HCT116 (cell line): ENCODE measurements around the gene ACSS2. TPM values are rescaled to one million over a fixed set of nuclear protein-coding genes. Genes with fewer than 3 reads are reported as not detected.
"Not testable (repeated sequence)": the region's sequence is repeated elsewhere in the genome, so short reads cannot be mapped to it uniquely, and the experiment has no call there.

Experiments used
- ATAC-seq: fragments of 200-7000 bp; cut with Tn5 transposase; 2 replicates; pipeline ENCODE4 v1.9.1; 2020; ENCODE audit warnings: mild to moderate bottlenecking, moderate library complexity
- BruUV-seq: library from RNA; stranded (reverse); fragments of 400-500 nt; replicated peaks from 2 replicates; lab custom pipeline; 2021; lab: Mats Ljungman, UMichigan
- CTCF ChIA-PET: fragments of 300-600 bp; sonication (Branson Sonifier 250); formaldehyde crosslinking; loops from one replicate; lab custom pipeline; 2021; ENCODE audit warnings: antibody characterized with exemption; lab: Charles Lee
- POLR2A ChIA-PET: fragments of 300-600, 350-600 bp; sonication (Branson Sonifier 250); formaldehyde crosslinking; loops from one replicate; lab custom pipeline; 2021; ENCODE audit warnings: antibody characterized with exemption; lab: Charles Lee
- RAD21 ChIA-PET, 2 experiments: fragments of 300-600 bp; sonication (Branson Sonifier 250); formaldehyde crosslinking; loops; one replicate each; lab custom pipeline; 2023; ENCODE audit warnings: low total read pairs in 2 of 2; ENCODE audit not compliant: uncharacterized antibody in 2 of 2, unreplicated experiment in 2 of 2, low non-redundant PET in 1 of 2; lab: Charles Lee
- DNase-seq: peaks from one replicate; pipeline ENCODE4 v3.0.0-alpha.2; 2010; ENCODE audit warnings: low read depth, low spot score
- H2AFZ ChIP-seq: fragments of 200-600 bp; shearing (Covaris generic), sonication (generic); 2 replicates; pipeline ENCODE4 v1.6.1; 2017; ENCODE audit warnings: low read depth, mixed run types, mixed read lengths, antibody characterized with exemption, low read length; ENCODE audit not compliant: poor library complexity, severe bottlenecking
- H3K27ac ChIP-seq: 2 replicates; pipeline ENCODE4 v1.5.1; 2012; ENCODE audit warnings: low read depth, low read length
- H3K27me3 ChIP-seq: fragments of 200-600 bp; sonication (generic); 2 replicates; pipeline ENCODE4 v1.6.1; 2016; ENCODE audit warnings: mixed run types, low read length, mixed read lengths; ENCODE audit not compliant: insufficient read depth
- H3K36me3 ChIP-seq, 2 experiments: fragments of 200-500 bp in 1 of 2; fragments of 200-600 bp in 1 of 2; sonication (Bioruptor generic) in 1 of 2; sonication (generic) in 1 of 2; 2 replicates each; pipeline versions ENCODE4 v1.5.1 to v1.6.1; 2014 to 2016; ENCODE audit warnings: low read length in 2 of 2, inconsistent platforms in 1 of 2, mixed read lengths in 1 of 2, mixed run types in 1 of 2; ENCODE audit not compliant: insufficient read depth in 2 of 2, control insufficient read depth in 1 of 2
- H3K4me1 ChIP-seq, 2 experiments: fragments of 200-600 bp in 1 of 2; sonication (generic) in 1 of 2; 2 replicates each; pipeline versions ENCODE4 v1.5.1 to v1.6.1; 2012 to 2017; ENCODE audit warnings: low read length in 2 of 2, inconsistent platforms in 1 of 2, mild to moderate bottlenecking in 1 of 2, mixed read lengths in 1 of 2, mixed run types in 1 of 2, moderate library complexity in 1 of 2; ENCODE audit not compliant: insufficient read depth in 2 of 2, control insufficient read depth in 1 of 2
- H3K4me2 ChIP-seq: fragments of 200-600 bp; sonication (generic); 2 replicates; pipeline ENCODE4 v1.6.1; 2017; ENCODE audit warnings: mixed run types, low read length, mixed read lengths
- H3K4me3 ChIP-seq, 2 experiments: fragments of 200-600 bp in 1 of 2; sonication (generic) in 1 of 2; replicated peaks in 1 of 2; 2 replicates each; pipeline ENCODE4 v1.5.1; 2011 to 2016; ENCODE audit warnings: low read length in 2 of 2, control low read depth in 1 of 2, low read depth in 1 of 2, mild to moderate bottlenecking in 1 of 2, mixed read lengths in 1 of 2, mixed run types in 1 of 2
- H3K79me2 ChIP-seq: fragments of 200-600 bp; sonication (generic); 2 replicates; pipeline ENCODE4 v1.6.1; 2017; ENCODE audit warnings: mild to moderate bottlenecking, mixed run types, low read length, moderate library complexity, mixed read lengths; ENCODE audit not compliant: insufficient read depth
- H3K9ac ChIP-seq: fragments of 200-600 bp; sonication (generic); 2 replicates; pipeline ENCODE4 v1.6.1; 2016; ENCODE audit warnings: low read length, mixed read lengths
- H3K9me2 ChIP-seq: fragments of 200-600 bp; sonication (generic), shearing (Covaris generic); 2 replicates; pipeline ENCODE4 v1.6.1; 2017; ENCODE audit warnings: mixed run types, mild to moderate bottlenecking, moderate library complexity; ENCODE audit not compliant: insufficient read depth
- H3K9me3 ChIP-seq, 2 experiments: fragments of 200-500 bp in 1 of 2; fragments of 200-600 bp in 1 of 2; sonication (Bioruptor generic) in 1 of 2; sonication (generic) in 1 of 2; 2 replicates each; pipeline ENCODE4 v1.6.1; 2014 to 2017; ENCODE audit warnings: low read length in 2 of 2, mixed read lengths in 2 of 2, inconsistent platforms in 1 of 2, low read depth in 1 of 2, mild to moderate bottlenecking in 1 of 2, mixed run types in 1 of 2, moderate library complexity in 1 of 2; ENCODE audit not compliant: control insufficient read depth in 1 of 2, insufficient read depth in 1 of 2
- H4K20me1 ChIP-seq: fragments of 200-600 bp; sonication (generic), shearing (Covaris generic); 2 replicates; pipeline ENCODE4 v1.6.1; 2017; ENCODE audit warnings: mixed run types, mild to moderate bottlenecking, moderate library complexity; ENCODE audit not compliant: insufficient read depth
- CBX3 ChIP-seq: IDR thresholded peaks from 2 replicates; pipeline ENCODE4 v1.6.1; 2012; ENCODE audit warnings: low read depth
- ELF1 ChIP-seq: IDR thresholded peaks from 2 replicates; pipeline ENCODE4 v1.6.1; 2012; ENCODE audit warnings: low read depth, borderline replicate concordance
- JUND ChIP-seq: IDR thresholded peaks from 2 replicates; pipeline ENCODE4 v1.6.1; 2012
- SIN3A ChIP-seq: IDR thresholded peaks from 2 replicates; pipeline ENCODE4 v1.6.1; 2012; ENCODE audit warnings: low read depth
- SRF ChIP-seq: IDR thresholded peaks from 2 replicates; pipeline ENCODE4 v1.6.1; 2012; ENCODE audit warnings: low read depth
- YY1 ChIP-seq: IDR thresholded peaks from 2 replicates; pipeline ENCODE4 v1.6.1; 2011; ENCODE audit warnings: low read length, low read depth, moderate library complexity, mild to moderate bottlenecking; ENCODE audit not compliant: insufficient replicate concordance; ENCODE audit errors: extremely low read depth
- ZNF274 ChIP-seq: fragments of 200-500 bp; sonication (Bioruptor generic); IDR thresholded peaks from 2 replicates; pipeline ENCODE4 v1.6.1; 2014; ENCODE audit warnings: mild to moderate bottlenecking, low read depth, low read length, inconsistent platforms
- intact Hi-C: fragments of 100-400 bp; cut with micrococcal nuclease; formaldehyde crosslinking; loops from 2 replicates; pipeline ENCODE4 v1.10.0; 2022
- total RNA-seq: library from RNA; stranded (reverse); gene quantifications from one replicate; pipeline ENCODE4 v1.2.1, GENCODE V29; 2021; ENCODE audit not compliant: unreplicated experiment
- TF ChIP-seq, protein P1 (sequence below): IDR thresholded peaks from 2 replicates; pipeline ENCODE4 v1.6.1; 2012
- TF ChIP-seq, protein P2 (sequence below): IDR thresholded peaks from 2 replicates; pipeline ENCODE4 v1.6.1; 2012; ENCODE audit warnings: low read depth
- TF ChIP-seq, protein P3 (sequence below): IDR thresholded peaks from 2 replicates; pipeline ENCODE4 v1.6.1; 2011; ENCODE audit warnings: mild to moderate bottlenecking, low read length, moderate library complexity; ENCODE audit not compliant: insufficient replicate concordance; ENCODE audit errors: extremely low read depth

The ACSS2 gene
- total RNA-seq, 1 experiment from 2014 or later = 71.7 TPM

DNA sequence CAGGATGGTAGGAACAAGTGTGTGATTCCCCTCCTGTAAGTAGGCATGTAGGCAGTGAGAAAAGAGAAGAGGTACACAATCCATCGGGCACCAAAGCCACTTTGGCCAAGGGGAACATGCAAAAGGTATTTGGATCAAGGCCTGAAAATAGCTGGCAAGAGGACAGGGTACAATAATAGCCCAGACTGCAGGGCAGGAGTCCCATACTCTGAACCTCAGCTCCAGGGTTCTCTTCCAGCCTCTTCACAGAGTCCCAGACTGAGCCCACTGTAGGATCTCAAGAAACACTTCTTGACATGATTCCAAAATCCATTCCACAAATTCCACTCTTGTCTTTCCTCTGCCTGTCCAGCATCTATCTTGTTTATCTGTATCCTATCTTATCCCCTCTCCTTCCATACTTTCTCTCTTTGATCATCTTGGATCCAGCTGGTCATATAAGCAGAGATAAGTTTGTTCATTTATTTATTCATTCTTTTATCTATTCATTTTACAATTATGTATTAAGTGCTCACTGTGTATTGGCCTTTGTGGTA is 19.7 kb downstream of the ACSS2 start:
- no peak overlapping the region for H3K4me3 ChIP-seq
- no peaks in the 10 kb centered on the region for H3K27me3 ChIP-seq
- TF ChIP-seq JUND = no peak
- TF ChIP-seq, protein P1, sequence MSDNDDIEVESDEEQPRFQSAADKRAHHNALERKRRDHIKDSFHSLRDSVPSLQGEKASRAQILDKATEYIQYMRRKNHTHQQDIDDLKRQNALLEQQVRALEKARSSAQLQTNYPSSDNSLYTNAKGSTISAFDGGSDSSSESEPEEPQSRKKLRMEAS = no peak
- TF ChIP-seq SIN3A = no peak
- TF ChIP-seq, protein P2, sequence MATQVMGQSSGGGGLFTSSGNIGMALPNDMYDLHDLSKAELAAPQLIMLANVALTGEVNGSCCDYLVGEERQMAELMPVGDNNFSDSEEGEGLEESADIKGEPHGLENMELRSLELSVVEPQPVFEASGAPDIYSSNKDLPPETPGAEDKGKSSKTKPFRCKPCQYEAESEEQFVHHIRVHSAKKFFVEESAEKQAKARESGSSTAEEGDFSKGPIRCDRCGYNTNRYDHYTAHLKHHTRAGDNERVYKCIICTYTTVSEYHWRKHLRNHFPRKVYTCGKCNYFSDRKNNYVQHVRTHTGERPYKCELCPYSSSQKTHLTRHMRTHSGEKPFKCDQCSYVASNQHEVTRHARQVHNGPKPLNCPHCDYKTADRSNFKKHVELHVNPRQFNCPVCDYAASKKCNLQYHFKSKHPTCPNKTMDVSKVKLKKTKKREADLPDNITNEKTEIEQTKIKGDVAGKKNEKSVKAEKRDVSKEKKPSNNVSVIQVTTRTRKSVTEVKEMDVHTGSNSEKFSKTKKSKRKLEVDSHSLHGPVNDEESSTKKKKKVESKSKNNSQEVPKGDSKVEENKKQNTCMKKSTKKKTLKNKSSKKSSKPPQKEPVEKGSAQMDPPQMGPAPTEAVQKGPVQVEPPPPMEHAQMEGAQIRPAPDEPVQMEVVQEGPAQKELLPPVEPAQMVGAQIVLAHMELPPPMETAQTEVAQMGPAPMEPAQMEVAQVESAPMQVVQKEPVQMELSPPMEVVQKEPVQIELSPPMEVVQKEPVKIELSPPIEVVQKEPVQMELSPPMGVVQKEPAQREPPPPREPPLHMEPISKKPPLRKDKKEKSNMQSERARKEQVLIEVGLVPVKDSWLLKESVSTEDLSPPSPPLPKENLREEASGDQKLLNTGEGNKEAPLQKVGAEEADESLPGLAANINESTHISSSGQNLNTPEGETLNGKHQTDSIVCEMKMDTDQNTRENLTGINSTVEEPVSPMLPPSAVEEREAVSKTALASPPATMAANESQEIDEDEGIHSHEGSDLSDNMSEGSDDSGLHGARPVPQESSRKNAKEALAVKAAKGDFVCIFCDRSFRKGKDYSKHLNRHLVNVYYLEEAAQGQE = no peak
- TF ChIP-seq ZNF274 = no peak
- TF ChIP-seq, protein P3, sequence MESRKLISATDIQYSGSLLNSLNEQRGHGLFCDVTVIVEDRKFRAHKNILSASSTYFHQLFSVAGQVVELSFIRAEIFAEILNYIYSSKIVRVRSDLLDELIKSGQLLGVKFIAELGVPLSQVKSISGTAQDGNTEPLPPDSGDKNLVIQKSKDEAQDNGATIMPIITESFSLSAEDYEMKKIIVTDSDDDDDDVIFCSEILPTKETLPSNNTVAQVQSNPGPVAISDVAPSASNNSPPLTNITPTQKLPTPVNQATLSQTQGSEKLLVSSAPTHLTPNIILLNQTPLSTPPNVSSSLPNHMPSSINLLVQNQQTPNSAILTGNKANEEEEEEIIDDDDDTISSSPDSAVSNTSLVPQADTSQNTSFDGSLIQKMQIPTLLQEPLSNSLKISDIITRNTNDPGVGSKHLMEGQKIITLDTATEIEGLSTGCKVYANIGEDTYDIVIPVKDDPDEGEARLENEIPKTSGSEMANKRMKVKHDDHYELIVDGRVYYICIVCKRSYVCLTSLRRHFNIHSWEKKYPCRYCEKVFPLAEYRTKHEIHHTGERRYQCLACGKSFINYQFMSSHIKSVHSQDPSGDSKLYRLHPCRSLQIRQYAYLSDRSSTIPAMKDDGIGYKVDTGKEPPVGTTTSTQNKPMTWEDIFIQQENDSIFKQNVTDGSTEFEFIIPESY = no peak
- no peak for TF ChIP-seq YY1
- TF ChIP-seq CBX3 = no peak
- no peak for TF ChIP-seq SRF
- no peak for TF ChIP-seq ELF1
- no peak overlapping the region for H3K9ac ChIP-seq
- no peaks in the 10 kb centered on the region for H3K9me3 ChIP-seq
- no peak for ATAC-seq
- RAD21 ChIA-PET = no interaction called here
- POLR2A ChIA-PET = no interaction called here
- no TSS peak for BruUV-seq
- DNase-seq = no peak
- H3K4me1 ChIP-seq = peaks cover 6 to 19% of the 10 kb centered on the region in 2 experiments
- H3K27ac ChIP-seq = no peak overlapping the region
- intact Hi-C loops = no loop called here
- H2AFZ ChIP-seq = no peak overlapping the region
- no peak overlapping the region for H3K4me2 ChIP-seq
- no peaks in the 10 kb centered on the region for H3K9me2 ChIP-seq
- CTCF ChIA-PET = no interaction called here
- H4K20me1 ChIP-seq = no peaks in the 10 kb centered on the region
- H3K36me3 ChIP-seq = no peaks in the 10 kb centered on the region
- H3K79me2 ChIP-seq = no peaks in the 10 kb centered on the region

DNA sequence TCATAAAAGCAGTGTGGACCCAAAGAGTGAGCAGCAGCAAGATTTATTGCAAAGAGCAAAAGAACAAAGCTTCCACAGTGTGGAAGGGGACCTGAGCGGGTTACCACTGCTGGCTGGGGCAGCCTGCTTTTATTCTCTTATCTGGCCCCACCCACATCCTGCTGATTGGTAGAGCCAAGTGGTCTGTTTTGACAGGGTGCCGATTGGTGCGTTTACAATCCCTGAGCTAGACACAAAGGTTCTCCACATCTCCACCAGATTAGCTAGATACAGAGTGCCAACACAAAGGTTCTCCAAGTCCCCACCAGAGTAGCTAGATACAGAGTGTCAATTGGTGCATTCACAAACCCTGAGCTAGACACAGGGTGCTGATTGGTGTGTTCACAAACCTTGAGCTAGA is 21.7 kb downstream of the ACSS2 start:
- H3K4me3 ChIP-seq, BruUV-seq, H3K79me2 ChIP-seq, intact Hi-C loops, H3K4me2 ChIP-seq, H3K27ac ChIP-seq, H4K20me1 ChIP-seq, H3K9ac ChIP-seq, H3K4me1 ChIP-seq, H3K9me3 ChIP-seq, POLR2A ChIA-PET, ATAC-seq, H3K9me2 ChIP-seq, CTCF ChIA-PET, DNase-seq, H2AFZ ChIP-seq, H3K27me3 ChIP-seq, H3K36me3 ChIP-seq: not testable (repeated sequence)
- RAD21 ChIA-PET = interaction anchor here in 1 of 2 experiments (0.7 kb wide), 1 partner anchor 9 kb away, joined by 5 read pairs; no protein-coding TSS in a partner anchor
